GM21528 (cell line): ENCODE measurements around the gene PEX7.
"Not testable (repeated sequence)": the region's sequence is repeated elsewhere in the genome, so short reads cannot be mapped to it uniquely, and the experiment has no call there.

Experiments
- ATAC-seq: cut with Tn5 transposase; IDR thresholded peaks from one replicate; pipeline ENCODE4 v1.9.1; 2021; ENCODE audit warnings: mild to moderate bottlenecking, moderate library complexity; ENCODE audit not compliant: unreplicated experiment, low FRiP score

The PEX7 gene

GRCh38 chr6:136831873-136832562, 9.6 kb downstream of the PEX7 start:
- ATAC-seq: no peak

GRCh38 chr6:136840276-136841001, 18.0 kb downstream of the PEX7 start:
- no peak for ATAC-seq

- ATAC-seq: no peak
Measured at GRCh38 chr6:136843210-136843609, 20.8 kb downstream of the PEX7 start.

GRCh38 chr6:136846046-136846445, 23.7 kb downstream of the PEX7 start:
- ATAC-seq: no peak

GRCh38 chr6:136846477-136846876, 24.1 kb downstream of the PEX7 start:
- ATAC-seq: not testable (repeated sequence)

DNA sequence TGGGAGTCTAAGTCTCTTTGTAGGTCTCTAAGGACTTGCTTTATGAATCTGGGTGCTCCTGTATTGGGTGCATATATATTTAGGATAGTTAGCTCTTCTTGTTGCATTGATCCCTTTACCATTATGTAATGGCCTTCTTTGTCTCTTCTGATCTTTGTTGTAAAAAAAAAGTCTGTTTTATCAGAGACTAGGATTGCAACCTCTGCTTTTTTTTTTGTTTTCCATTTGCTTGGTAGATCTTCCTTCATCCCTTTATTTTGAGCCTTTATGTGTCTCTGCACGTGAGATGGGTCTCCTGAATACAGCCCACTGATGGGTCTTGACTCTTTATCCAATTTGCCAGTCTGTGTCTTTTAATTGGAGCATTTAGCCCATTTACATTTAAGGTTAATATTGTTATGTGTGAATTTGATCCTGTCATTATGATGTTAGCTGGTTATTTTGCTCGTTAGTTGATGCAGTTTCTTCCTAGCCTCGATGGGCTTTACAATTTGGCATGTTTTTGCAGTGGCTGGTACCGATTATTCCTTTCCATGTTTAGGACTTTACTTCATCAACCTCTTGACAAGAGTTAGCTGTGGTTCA, 27.7 kb downstream of the PEX7 start:
- ATAC-seq: not testable (repeated sequence)

DNA sequence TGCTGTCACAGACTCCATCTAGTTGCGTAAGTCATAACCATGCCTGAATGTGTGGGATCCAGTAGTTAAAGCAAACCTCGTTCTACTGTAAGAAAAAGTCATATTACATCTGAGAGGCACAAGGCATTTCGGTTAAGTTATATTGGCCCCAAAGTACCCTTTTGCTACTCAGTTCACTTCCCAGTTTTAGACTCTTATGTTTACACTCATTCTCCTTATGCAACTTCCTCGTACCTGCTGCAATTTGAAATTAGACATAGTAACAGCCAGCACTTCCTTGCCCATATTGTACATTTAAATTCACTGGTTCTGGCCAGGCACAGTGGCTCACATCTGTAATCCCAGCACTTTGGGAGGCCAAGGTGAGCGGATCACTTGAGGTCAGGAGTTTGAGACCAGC, 37.0 kb downstream of the PEX7 start:
- no peak for ATAC-seq

GRCh38 chr6:136860043-136860442, 37.7 kb downstream of the PEX7 start:
- ATAC-seq: no peak

- no peak for ATAC-seq
Measured at GRCh38 chr6:136862662-136863061, 40.3 kb downstream of the PEX7 start.

GRCh38 chr6:136863752-136864151, 41.4 kb downstream of the PEX7 start:
- no peak for ATAC-seq

DNA sequence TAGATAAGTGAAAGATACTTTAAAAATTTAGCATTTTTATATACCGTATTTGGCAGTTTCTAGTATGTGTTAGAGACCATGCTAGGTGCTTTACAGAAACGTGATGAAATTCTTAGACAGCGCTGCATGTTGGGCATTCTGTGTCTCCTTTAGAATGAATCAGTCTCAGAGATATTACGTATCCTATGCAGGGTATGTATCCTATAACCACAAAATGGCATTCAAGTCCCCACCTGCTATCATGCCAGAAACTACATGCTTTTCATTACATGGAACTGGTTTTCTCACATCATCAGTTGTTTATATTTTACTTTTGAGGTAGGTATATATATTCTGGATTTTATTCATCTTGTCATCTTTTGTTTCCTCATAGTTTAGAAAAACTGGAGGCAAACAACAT, 42.3 kb downstream of the PEX7 start:
- ATAC-seq: no peak

DNA sequence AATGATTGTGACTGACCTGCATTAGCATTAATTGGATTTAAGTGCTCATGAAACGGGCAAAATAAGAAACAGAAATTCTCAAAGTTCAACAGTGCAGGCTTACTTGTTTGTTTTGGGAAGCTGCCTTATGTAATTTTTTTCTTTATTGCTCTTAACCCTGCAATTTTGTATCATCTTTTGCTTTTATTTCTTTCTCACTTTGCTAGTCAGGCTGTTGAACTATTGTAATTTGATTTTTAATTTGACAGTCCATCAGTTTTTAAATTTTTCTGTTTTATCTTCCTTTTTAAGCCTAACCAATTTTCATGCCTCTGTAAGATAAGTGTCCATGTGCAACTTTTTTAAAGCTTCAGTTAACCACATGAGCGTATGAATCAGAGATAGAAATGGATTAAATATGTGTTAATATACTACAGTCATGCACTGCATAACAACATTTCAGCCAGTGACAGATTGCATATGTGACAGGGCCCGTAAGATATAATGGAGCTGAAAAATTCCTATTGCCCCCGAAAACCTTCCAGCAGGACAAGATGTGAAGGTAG, 44.6 kb downstream of the PEX7 start:
- ATAC-seq: no peak

DNA sequence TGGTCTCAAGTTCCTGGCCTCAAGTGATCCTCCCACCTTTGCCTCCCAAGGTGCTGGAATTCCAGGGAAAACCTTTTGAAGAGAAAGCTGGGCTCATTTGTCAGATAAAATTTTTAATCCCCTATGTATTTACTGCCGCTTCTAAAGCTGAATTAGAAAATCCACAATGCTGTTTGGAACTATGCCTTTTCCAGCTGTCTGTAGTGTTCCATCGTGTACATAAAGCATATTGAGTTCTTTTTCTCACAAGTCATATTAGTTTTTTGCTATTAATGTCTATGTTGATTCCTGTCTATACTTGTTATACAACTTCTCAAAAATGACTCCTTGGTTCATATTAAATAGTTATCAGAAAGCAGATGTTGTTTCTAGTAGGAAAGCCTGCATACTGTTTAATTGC, 47.1 kb downstream of the PEX7 start:
- ATAC-seq: no peak

DNA sequence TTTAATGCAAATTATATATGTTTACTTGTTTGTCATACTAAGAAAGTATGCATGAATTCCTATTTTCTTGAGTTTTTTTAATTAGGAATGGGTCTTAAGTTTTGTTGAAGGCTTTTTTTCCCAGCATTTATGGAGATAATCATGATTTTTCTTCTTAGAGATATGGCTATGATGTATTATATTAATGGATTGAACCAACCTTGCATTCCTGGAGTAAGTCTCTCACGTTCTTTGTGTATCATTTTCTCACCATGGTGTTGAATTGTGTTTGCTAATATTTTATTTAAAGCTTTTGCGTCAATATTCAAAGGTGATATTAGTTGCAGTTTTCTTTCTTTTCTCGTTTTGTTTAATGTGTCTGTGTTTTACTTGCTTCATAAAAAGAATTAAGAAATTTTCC, 51.4 kb downstream of the PEX7 start:
- no peak for ATAC-seq

- ATAC-seq: not testable (repeated sequence)
Measured at GRCh38 chr6:136876469-136876868, 54.1 kb downstream of the PEX7 start.

DNA sequence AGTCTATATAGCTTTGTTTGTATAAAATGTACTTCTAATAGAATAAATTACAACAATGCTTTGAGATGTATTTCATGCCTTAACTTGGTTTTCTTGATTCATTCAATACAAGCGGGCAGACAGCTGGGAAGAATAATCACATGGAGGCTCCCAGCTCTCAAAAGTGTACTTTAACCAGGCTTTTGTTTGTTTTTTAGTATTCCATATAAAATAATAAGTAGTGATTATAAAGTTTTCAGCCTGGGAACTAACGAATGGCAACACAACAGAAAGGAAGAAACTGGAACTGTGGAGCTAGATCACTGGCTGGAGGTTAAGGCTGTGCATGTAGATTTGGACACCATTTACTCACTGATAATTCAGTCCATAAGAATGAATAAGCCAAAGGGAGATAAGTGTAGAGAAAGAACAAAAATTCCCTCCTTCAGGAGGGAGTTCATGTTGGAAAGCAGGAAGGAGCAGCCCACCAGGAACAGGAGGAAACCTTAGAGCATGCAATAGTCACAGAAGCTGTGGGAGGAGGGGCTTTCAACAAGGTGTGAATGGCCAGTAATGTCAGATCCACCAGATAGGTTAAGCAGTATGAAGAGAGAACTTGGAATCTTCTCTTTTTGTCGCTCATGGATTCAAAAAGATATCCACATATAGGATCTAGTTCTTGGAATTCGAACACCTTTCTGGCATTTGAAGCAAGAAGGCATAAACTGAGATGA, 58.5 kb downstream of the PEX7 start:
- no peak for ATAC-seq

GRCh38 chr6:136886091-136886490, 63.7 kb downstream of the PEX7 start:
- no peak for ATAC-seq

DNA sequence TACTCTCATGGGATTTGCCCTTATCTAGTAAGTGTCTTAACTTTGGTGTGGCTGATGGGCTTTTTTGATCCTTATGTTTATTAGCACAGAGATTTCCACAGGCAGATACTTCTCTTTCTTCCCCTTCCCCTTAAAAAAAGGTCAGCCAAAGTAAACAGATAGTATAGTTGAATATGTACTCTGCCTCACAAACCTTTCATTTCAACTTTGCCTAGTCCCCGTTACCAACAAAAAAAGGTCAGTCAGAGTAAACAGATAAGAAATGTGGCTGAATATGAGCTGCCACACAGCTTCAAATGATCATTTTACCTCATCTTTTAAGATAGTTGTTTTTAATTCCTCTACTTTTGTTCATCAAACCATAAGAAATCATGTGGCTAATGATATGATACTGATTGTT, 65.6 kb downstream of the PEX7 start:
- ATAC-seq: no peak

DNA sequence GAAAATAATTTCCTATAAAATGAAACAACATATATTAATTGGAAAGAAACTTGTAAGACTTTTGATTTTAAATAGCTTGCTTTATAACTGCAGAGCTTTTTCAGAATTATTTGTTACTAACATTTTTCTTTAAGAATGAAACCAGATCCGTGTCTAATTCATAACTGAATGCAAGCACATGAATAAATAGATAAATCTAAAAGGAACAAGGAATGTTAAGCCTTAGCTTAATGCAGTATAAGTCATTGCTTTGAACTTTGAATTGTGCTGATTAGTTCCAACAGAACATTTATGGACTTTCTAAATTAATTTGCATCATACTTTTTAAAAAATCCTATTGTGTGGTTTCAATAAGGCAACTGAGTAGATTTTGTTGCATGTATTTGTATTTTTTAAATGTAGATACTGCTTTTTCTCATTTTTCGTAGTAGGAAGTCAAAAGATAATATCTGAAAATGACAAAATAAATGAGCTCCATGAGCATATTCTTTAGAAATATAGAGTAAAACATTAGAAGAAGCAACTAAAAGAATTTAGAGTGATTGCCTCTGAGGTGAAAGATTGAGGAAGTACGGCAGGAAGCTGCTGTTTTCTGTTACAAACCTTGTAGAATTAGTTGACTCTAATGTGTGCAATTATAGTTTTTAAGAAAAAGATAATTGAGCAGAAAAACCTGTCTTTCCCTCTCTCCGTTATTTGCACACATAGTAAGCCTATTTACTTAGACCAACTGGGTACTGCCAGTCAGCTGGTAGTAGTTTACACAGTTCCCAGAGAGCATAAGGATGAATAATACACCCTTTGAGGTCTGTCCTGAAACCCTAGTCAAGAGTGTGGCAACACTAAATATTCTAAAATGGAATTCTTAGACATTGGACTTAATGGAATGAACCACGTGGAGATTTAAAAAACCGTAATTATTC, 67.1 kb downstream of the PEX7 start:
- no peak for ATAC-seq
